HG03103 (cell line): Measurements from ENCODE around the gene SPON2.
A peak's percentile ranks its signal among the peaks of the same experiment; 100 is the strongest.

Source experiments
- ATAC-seq: cut with Tn5 transposase; IDR thresholded peaks from one replicate; pipeline ENCODE4 v1.9.1; 2021; ENCODE audit warnings: low read depth; ENCODE audit not compliant: unreplicated experiment

Gene SPON2

GRCh38 chr4:1208970-1209704, 36.8 kb upstream of the SPON2 start:
- no peak for ATAC-seq

DNA sequence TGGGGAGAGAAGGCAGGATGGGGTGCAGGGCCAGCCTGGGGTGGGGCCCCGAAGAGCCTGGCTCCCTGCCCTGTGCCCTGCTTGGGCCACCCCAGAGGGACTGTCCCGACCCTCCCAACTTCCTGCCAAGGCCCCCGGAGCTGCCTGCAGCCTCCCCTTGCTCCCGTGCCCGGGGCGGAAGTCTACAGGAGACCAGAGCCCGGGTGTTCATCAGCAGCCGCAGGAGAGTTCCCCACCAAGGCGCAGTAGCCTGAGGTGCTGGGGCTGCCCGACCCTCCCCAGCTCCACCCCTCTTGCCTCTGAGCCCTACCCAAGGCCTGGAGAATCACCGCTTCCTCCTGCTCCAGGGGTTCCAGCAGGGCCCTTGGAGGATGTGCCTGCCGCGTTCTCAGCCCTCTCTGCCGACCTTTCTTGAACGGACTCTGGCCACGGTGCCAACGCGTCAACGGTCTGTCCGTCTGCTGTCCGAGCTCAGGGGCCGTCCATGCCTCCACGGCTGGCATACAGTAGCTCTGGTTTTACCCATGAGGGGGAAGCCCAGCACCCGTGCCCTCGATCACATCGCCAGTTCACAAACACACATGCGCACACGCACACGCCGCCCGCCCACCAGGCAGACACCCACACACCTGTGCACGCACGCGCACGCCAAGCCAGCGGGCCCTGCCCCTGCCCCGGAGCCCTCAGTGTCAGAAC, 36.0 kb upstream of the SPON2 start:
- no peak for ATAC-seq

DNA sequence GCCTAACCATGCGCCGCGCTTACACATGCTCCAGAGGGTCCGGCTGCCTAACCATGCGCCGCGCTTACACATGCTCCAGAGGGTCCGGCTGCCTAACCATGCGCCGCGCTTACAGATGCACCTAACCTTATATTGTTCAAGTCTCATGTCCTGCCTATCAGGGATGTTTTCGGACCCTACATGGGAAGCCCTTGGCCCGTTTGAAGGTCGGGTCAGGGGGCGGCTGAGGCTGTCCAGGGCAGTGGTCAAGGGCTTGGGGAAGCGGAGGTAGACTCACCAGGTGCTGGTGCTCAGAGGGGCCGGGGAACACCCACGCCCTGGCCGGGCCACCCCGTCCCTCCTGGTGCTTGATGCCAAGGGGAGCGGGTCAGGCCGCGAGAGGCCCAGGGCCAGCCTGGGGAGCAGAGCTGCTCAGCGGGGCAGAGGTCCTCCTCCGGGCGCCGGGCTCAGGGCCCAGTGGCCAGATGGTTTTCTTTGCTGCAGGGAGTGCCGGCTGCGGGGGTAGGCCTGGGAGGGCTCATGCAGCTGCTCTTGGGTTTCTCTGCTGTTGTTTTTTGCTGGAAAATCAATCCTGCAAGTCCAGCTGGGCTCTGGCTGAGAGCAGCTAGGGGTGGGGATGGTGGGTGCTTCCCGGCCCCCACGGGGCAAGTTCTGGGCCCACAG, 35.4 kb upstream of the SPON2 start:
- ATAC-seq, result no peak

DNA sequence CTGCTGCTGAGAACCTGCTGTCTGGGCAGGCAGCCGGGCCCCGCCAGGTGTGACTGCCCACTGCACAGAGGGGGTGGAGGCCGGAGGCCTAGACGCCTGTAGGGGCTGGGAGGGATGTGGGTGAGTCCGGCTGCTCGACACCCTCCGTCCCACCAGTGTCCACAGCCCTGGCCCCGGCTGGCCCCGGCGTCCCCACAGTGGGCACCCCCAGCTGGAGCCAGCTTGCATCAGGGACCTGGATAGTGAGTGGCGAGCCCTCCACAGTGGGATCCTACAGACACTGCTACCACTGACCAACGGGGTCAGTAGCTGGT, 34.7 kb upstream of the SPON2 start:
- no peak for ATAC-seq

DNA sequence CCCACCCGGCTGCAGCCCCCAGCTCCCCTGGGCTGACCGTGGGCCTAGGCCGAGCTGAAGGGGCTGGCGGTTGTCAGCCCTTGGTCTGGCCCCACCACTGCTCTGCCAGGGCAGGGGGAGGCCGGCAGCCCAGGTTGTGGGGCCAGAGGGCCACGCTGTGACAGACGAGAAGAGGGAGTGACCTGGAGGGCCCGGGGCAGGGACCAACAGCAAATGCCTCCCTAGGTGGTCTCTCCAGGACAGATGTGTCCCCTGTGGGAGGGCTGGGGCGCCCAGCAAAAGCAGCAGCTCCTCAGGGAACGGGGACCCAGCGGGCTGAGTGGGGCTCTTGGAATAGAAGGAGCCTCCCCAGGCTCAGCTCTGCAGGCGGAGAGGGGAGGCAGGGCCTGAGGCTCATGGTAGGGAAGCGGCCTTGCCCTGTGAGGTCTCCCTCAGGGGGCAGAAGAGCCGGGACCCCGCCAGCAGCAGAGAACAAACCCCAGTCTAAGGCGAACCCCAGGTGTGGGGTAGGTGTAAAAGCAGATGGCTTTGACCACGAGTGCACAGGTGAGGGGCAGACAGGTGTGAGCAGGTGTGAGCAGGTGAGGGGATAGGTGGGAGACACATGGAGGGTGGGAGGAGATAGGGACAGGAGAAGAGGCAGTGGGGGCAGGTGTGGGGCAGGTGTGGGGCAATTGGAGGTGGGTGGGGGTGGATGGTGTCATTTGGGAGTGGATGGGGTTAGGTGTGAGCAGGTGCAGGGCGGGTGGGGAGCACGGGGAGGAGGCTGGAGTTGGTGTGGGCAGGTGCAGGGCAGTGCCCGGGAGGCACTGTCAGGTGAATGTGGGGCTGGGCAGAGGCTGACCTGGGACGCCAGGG, 34.1 kb upstream of the SPON2 start:
- no peak for ATAC-seq

- no peak for ATAC-seq
These were observed 33.4 kb upstream of the SPON2 start for GRCh38 chr4:1205586-1206298.

DNA sequence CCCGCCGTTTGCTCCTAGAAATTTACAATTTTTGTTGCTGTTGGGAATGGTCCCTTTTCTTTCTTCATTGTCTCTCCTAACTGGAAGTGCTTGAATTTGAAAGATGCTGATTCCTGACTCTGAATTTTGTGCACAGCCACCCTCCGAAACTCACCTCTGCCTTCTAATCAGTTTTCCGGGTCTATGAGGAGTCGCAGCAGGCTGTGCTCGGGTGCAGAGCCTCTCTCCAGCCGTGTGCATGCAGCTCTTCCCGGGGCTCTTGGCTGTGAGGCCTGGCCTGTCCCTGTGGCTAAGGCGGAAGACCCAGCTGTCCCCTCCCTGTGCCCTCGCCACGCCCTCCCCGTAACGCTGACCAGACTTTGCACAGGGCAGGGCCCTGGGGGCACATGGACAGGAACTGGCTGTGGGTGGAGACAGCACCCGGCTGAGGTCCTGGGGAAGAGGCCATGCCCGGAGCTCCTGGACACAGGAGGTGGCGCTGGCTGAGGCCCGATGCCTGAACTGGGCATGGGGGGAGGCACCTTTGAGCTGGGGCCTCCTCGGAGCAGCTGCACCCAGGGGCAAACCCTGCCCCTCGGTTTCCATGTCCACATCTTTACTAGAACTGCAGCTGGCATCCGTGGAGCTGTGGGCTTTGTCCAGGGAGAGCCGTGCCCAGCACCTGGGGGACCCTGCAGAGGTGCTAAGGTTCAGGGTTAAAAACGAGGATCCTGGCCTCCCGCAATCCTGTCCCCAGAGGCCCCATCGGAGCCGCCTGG, 32.6 kb upstream of the SPON2 start:
- no peak for ATAC-seq

DNA sequence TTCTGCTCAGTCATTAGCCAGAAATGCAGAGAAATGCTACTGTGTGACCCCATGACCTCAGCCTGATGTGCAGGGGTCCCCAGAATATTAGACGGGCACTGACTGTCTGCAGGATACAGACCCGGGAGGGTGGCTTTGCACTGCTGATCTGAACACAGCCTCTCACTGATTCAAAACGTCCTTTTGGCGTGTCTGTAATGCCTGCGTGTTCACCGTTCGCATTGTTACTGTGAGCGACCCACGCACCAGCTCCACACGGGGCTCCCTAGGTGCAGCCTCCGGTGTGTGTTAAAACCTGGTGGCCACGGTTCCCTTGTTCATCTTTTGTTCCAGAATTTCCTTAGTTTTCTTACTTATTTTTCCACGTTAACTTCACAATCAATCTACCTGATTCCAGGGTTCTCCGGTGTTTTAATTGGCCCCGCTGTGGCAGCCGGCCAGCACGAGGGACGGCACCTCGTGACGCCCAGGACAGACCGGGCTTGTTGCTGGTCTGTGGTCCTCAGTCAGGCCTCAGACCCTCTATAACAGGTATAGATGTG, 32.0 kb upstream of the SPON2 start:
- ATAC-seq, result no peak

GRCh38 chr4:1203026-1203616, 30.7 kb upstream of the SPON2 start:
- no peak for ATAC-seq

DNA sequence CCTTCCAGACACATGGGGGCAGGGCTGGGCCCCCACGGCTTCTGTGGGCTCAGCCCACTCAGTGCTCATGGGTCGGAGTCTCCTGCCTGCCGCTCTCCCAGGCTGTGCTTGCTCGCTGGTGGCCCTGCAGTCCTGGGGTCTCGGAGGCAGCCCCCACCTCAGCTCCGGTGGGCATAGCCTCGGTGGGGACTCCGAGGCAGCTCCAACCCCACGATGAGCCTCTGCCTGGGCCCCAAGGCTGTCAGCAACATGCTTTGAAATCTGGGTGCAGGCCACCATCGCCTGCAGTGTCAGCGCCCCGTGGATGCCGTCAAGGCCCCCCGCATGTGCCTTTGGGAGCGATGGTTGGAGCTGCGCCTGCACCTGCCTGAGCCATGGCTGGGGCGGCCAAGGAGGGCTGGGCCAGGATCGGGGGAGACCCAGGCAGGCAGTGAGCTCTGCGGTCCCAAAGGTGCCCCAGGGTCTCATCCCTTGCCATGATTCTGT, 30.2 kb upstream of the SPON2 start:
- ATAC-seq, result no peak

DNA sequence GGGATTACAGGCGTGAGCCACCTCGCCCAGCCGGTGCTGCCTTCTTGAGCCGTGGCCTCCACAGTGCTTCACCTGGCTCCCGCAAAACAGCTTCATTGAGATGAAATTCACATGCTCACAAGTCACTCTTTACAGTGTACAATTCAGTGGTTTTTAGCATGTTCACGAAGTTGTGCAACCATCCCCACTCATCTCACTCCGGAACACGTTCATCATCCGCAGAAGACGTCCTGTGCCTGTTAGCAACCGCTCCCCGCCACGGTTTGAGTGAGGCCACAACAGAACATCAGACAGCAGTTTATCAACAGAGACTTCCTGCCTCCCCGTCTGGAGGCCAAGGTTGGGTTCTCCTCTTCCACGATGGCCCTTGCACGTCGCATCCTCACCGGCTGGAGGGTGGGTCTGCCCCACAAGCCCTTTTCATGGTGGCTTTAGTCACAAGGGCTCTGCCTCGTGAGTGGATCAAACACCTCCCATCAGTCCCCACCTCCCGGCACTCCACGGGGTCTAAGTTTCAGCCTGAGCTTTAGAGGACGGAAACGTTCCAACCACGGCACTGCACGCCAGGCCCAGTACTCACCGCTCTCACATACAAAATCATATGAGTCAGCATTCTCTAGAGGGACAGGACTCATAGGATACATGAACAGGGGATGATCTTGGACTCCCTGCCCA, 29.6 kb upstream of the SPON2 start:
- peak; percentile 10 for ATAC-seq

DNA sequence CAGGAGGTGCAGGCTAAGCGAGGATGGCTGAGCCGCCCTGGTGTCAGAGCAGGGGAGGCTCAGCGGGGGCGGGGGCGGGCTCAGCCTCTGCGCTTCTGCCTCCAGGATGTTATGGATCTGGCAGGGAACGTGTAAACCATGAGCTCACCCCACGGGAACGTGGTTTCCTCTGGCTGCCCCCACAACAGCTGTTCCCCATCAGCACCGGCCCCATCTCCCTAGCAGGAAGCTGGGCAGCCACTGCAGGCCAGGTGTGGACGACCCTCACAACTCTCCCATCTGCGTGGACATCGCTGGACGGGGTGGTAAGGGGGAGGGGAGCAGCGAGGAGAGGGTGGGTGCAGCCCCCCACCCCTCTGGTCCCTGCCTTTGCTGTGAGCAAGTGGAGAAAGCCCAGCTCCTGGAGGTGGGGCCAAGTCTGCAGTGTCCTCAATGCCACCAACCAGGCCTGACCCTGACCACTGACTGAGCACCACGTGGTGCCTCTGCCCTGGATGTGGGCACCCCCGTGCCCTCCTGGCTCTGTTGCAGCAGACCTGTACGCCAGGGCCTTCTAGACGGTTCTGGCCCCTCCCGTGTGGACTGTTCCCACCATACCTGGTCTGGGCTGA, 28.1 kb upstream of the SPON2 start:
- ATAC-seq, result peak; percentile 4

GRCh38 chr4:1199556-1200331, 27.4 kb upstream of the SPON2 start:
- no peak for ATAC-seq

DNA sequence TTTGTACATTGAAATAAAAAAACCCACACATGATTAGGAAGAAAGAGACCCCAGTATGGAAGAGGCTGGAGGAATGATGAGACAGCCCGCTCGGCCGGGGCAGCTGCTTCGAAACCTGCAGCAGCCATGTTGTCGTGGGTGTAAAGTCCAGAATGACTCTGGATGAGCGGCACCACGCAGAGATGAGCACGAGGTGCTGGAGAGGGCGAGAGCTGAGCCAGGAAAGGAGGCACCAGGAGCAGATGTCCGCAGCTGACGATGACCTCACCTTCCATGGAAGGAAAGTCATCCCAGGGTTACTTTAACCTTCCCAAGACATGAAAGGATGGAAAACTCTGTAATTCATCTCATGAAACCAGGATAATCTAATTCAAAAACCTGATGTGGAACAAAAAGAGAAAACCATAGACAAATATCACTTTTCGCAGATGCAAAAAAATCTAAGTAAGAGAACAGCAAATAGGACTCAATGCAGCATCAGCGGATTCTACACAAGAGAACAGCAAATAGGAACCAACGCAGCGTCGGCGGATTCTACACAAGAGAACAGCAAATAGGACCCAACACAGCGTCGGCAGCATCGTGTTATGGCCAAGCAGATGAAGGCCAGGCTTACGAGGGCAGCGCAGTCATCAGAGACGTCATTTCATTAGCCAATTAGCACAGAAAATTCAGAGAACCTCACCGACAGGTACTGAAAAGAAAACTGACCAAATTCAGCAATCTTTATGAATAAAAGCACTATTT, 25.9 kb upstream of the SPON2 start:
- ATAC-seq, result no peak

DNA sequence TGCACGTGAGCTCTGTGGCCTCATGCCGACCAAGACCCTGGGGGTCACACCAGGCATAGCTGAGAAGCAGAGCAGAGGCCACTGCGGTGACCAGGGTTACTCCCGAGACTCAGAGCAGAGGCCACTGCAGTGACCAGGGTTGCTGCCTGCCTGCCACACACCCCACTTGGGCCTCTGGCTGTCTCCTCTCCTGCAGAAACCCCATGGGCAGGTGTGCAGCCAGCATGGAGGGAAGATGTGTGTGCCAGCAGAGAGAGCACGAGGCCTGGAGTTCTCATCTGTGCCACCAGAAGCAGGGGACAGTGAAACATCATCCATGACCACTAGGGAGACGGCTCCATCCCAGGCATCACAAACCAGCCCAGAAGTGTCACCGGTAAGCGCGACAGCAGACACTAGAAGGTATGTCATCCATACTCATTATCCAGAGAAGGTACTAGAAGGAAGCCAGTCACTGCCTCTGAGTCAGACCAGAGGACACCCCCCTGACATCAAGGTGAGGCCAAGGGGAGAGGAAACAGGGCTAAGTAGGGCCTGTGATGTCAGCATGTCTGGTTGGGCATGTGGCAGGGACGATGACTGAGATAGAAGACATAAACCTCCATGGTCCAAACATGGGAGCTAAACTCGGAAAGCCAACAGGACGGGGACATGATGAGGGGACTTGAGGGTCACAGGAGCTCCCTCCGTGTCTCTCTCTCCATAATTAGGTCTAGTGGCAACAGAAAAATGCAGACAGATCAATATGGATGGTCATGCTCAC, 24.2 kb upstream of the SPON2 start:
- no peak for ATAC-seq

- no peak for ATAC-seq
These were observed 23.6 kb upstream of the SPON2 start for GRCh38 chr4:1195891-1196401.
